ENCODE measurements around the gene TOMM40L.
A peak's percentile ranks its signal among the peaks of the same experiment; 100 is the strongest.

Gene TOMM40L

GRCh38 chr1:161179698-161180097, 46.2 kb upstream of the TOMM40L start:
- Histone ChIP-seq H3K4me2 (ENCODE audit: low read length) (no peak overlapping the region), H3K36me3 (ENCODE audit: control insufficient read depth, insufficient read depth, low read length) (no peaks in the 10 kb centered on the region), H3K4me1 (peaks cover 3% of the 10 kb centered on the region), H3K27ac (no peak overlapping the region), H3K4me3 (ENCODE audit: low read depth, low read length) (no peak overlapping the region), H3K79me2 (peaks cover 4% of the 10 kb centered on the region), H2AFZ (no peak overlapping the region), H3K9me3 (ENCODE audit: control insufficient read depth, low read length) (no peaks in the 10 kb centered on the region), H3K9ac (no peak overlapping the region), H3K27me3 (ENCODE audit: control insufficient read depth, insufficient read depth, low read length) (no peaks in the 10 kb centered on the region)
- no peak for TF ChIP-seq CTCF (IDR thresholded peaks at IDR 0.05)

- no peak for TF ChIP-seq CTCF (IDR thresholded peaks at IDR 0.05)
- Histone ChIP-seq H3K36me3 (ENCODE audit: control insufficient read depth, insufficient read depth, low read length) (no peaks in the 10 kb centered on the region), H3K4me3 (ENCODE audit: low read depth, low read length) (no peak overlapping the region), H2AFZ (no peak overlapping the region), H3K9me3 (ENCODE audit: control insufficient read depth, low read length) (no peaks in the 10 kb centered on the region), H3K27ac (no peak overlapping the region), H3K27me3 (ENCODE audit: control insufficient read depth, insufficient read depth, low read length) (no peaks in the 10 kb centered on the region), H3K4me2 (ENCODE audit: low read length) (no peak overlapping the region), H3K79me2 (peaks cover 4% of the 10 kb centered on the region), H3K4me1 (peaks cover 3% of the 10 kb centered on the region), H3K9ac (no peak overlapping the region)
These were observed 45.2 kb upstream of the TOMM40L start for GRCh38 chr1:161180639-161181038.

GRCh38 chr1:161182214-161182613, 43.6 kb upstream of the TOMM40L start:
- Histone ChIP-seq H3K4me1 (peaks cover 3% of the 10 kb centered on the region), H3K36me3 (ENCODE audit: control insufficient read depth, insufficient read depth, low read length) (no peaks in the 10 kb centered on the region), H3K79me2 (peaks cover 4% of the 10 kb centered on the region), H3K4me3 (ENCODE audit: low read depth, low read length) (no peak overlapping the region), H3K27me3 (ENCODE audit: control insufficient read depth, insufficient read depth, low read length) (no peaks in the 10 kb centered on the region), H3K9me3 (ENCODE audit: control insufficient read depth, low read length) (no peaks in the 10 kb centered on the region), H2AFZ (no peak overlapping the region), H3K4me2 (ENCODE audit: low read length) (no peak overlapping the region), H3K27ac (no peak overlapping the region), H3K9ac (no peak overlapping the region)
- TF ChIP-seq CTCF (IDR thresholded peaks at IDR 0.05) = no peak

GRCh38 chr1:161185282-161185682, 40.6 kb upstream of the TOMM40L start:
- Histone ChIP-seq H2AFZ (no peak overlapping the region), H3K27ac (peak overlapping the region; percentile 72), H3K27me3 (ENCODE audit: control insufficient read depth, insufficient read depth, low read length) (no peaks in the 10 kb centered on the region), H3K4me2 (ENCODE audit: low read length) (no peak overlapping the region), H3K36me3 (ENCODE audit: control insufficient read depth, insufficient read depth, low read length) (no peaks in the 10 kb centered on the region), H3K4me3 (ENCODE audit: low read depth, low read length) (no peak overlapping the region), H3K9ac (no peak overlapping the region), H3K79me2 (no peaks in the 10 kb centered on the region), H3K4me1 (no peaks in the 10 kb centered on the region), H3K9me3 (ENCODE audit: control insufficient read depth, low read length) (no peaks in the 10 kb centered on the region)
- TF ChIP-seq CTCF (IDR thresholded peaks at IDR 0.05) = no peak

GRCh38 chr1:161185732-161186311, 40.0 kb upstream of the TOMM40L start:
- no peak for TF ChIP-seq CTCF (IDR thresholded peaks at IDR 0.05)
- H3K27ac ChIP-seq = peak overlapping the region; percentile 72
- H3K4me3 ChIP-seq (ENCODE audit: low read depth, low read length) = no peak overlapping the region
- no peaks in the 10 kb centered on the region for H3K4me1 ChIP-seq
- H3K9me3 ChIP-seq (ENCODE audit: control insufficient read depth, low read length) = no peaks in the 10 kb centered on the region
- H3K4me2 ChIP-seq (ENCODE audit: low read length) = no peak overlapping the region
- H3K36me3 ChIP-seq (ENCODE audit: control insufficient read depth, insufficient read depth, low read length) = no peaks in the 10 kb centered on the region
- no peak overlapping the region for H2AFZ ChIP-seq
- H3K9ac ChIP-seq = no peak overlapping the region
- no peaks in the 10 kb centered on the region for H3K27me3 ChIP-seq (ENCODE audit: control insufficient read depth, insufficient read depth, low read length)
- H3K79me2 ChIP-seq = no peaks in the 10 kb centered on the region
